ENCODE data around the gene ID2. TPM values are rescaled to one million over a fixed set of nuclear protein-coding genes. Genes with fewer than 3 reads are reported as not detected.

The ID2 gene
- total and polyA plus RNA-seq, 7 donors: 4.1 to 33.0 (median 14.7) TPM

- TF ChIP-seq CTCF (IDR thresholded peaks at IDR 0.05): no peak
- Histone ChIP-seq H3K9me3 (no peaks in the 10 kb centered on the region), H3K27ac (no peak overlapping the region), H3K4me1 (no peaks in the 10 kb centered on the region), H3K27me3 (ENCODE audit: insufficient read depth in 3 of 3, low read length in 2 of 3) (no peaks in the 10 kb centered on the region), H3K36me3 (ENCODE audit: insufficient read depth in 1 of 2, low read depth in 1 of 2) (no peaks in the 10 kb centered on the region), H3K4me3 (no peak overlapping the region)
- ATAC-seq (no peak), DNase-seq (no peak)
- 87 to 89% (median 88%) methylated on average over 5 of the region's 5 CpGs for WGBS, 3 donors
- intact Hi-C loops (cut with DNase I): no loop called here
Measured at GRCh38 chr2:8714971-8715370, 33.1 kb downstream of the ID2 start.

GRCh38 chr2:8719528-8719927 is 37.7 kb downstream of the ID2 start:
- intact Hi-C loops (cut with DNase I): no loop called here
- TF ChIP-seq CTCF (IDR thresholded peaks at IDR 0.05): no peak
- H3K4me3 ChIP-seq: no peak overlapping the region
- H3K9me3 ChIP-seq: no peaks in the 10 kb centered on the region
- ATAC-seq (peak in 2 of 4 donors; percentile 23 to 29), DNase-seq (no peak)
- H3K36me3 ChIP-seq (ENCODE audit: insufficient read depth in 1 of 2, low read depth in 1 of 2): peaks cover 0 to 14% of the 10 kb centered on the region in 2 donors
- H3K4me1 ChIP-seq: no peaks in the 10 kb centered on the region
- no peak overlapping the region for H3K27ac ChIP-seq
- WGBS, 3 donors: 83 to 88% (median 85%) methylated on average over 3 of the region's 3 CpGs
- H3K27me3 ChIP-seq (ENCODE audit: insufficient read depth in 3 of 3, low read length in 2 of 3): no peaks in the 10 kb centered on the region

GRCh38 chr2:8720741-8721140 is 38.9 kb downstream of the ID2 start:
- Histone ChIP-seq H3K4me3 (no peak overlapping the region), H3K36me3 (ENCODE audit: insufficient read depth in 1 of 2, low read depth in 1 of 2) (peaks cover 0 to 25% of the 10 kb centered on the region in 2 donors), H3K27me3 (ENCODE audit: insufficient read depth in 3 of 3, low read length in 2 of 3) (no peaks in the 10 kb centered on the region), H3K27ac (no peak overlapping the region), H3K9me3 (no peaks in the 10 kb centered on the region), H3K4me1 (no peaks in the 10 kb centered on the region)
- intact Hi-C loops (cut with DNase I): no loop called here
- DNase-seq (no peak), ATAC-seq (no peak)
- 51 to 63% (median 56%) methylated on average over 3 of the region's 3 CpGs for WGBS, 3 donors
- no peak for TF ChIP-seq CTCF (IDR thresholded peaks at IDR 0.05)

GRCh38 chr2:8721410-8721809 is 39.6 kb downstream of the ID2 start:
- ATAC-seq (no peak), DNase-seq (no peak)
- no peaks in the 10 kb centered on the region for H3K9me3 ChIP-seq
- WGBS, 3 donors: 90 to 98% (median 92%) methylated on average over 3 of the region's 3 CpGs
- H3K36me3 ChIP-seq (ENCODE audit: insufficient read depth in 1 of 2, low read depth in 1 of 2): peaks cover 0 to 32% of the 10 kb centered on the region in 2 donors
- H3K4me3 ChIP-seq: no peak overlapping the region
- no peak overlapping the region for H3K27ac ChIP-seq
- H3K4me1 ChIP-seq: no peaks in the 10 kb centered on the region
- TF ChIP-seq CTCF (IDR thresholded peaks at IDR 0.05): no peak
- intact Hi-C loops (cut with DNase I): no loop called here
- no peaks in the 10 kb centered on the region for H3K27me3 ChIP-seq (ENCODE audit: insufficient read depth in 3 of 3, low read length in 2 of 3)

GRCh38 chr2:8722986-8723385 is 41.1 kb downstream of the ID2 start:
- Histone ChIP-seq H3K9me3 (no peaks in the 10 kb centered on the region), H3K27me3 (ENCODE audit: insufficient read depth in 3 of 3, low read length in 2 of 3) (no peaks in the 10 kb centered on the region), H3K4me1 (no peaks in the 10 kb centered on the region), H3K36me3 (ENCODE audit: insufficient read depth in 1 of 2, low read depth in 1 of 2) (peaks cover 0 to 47% of the 10 kb centered on the region in 2 donors), H3K27ac (no peak overlapping the region), H3K4me3 (no peak overlapping the region)
- no peak for TF ChIP-seq CTCF (IDR thresholded peaks at IDR 0.05)
- ATAC-seq (no peak), DNase-seq (no peak)
- WGBS, 3 donors: 90 to 93% (median 90%) methylated on average over 10 of the region's 10 CpGs
- intact Hi-C loops (cut with DNase I): no loop called here
